Duodenal mucosa (tissue), 2 donors: Measurements from ENCODE around the gene QRFPR.

Experiments used
- H3K27ac ChIP-seq: one replicate; pipeline ENCODE4 v1.7.0; 2013; ENCODE audit warnings: low read depth, low read length
- H3K27me3 ChIP-seq, 2 donors: one replicate each; pipeline ENCODE4 v1.7.0; 2013; ENCODE audit warnings: low read length in 2 of 2, control low read depth in 1 of 2; ENCODE audit not compliant: insufficient read depth in 2 of 2, control insufficient read depth in 1 of 2
- H3K36me3 ChIP-seq, 2 donors: one replicate each; pipeline ENCODE4 v1.7.0; 2013; ENCODE audit warnings: low read length in 2 of 2, control low read depth in 1 of 2; ENCODE audit not compliant: insufficient read depth in 2 of 2, control insufficient read depth in 1 of 2
- H3K4me1 ChIP-seq, 2 donors: one replicate each; pipeline ENCODE4 v1.7.0; 2013; ENCODE audit warnings: low read length in 2 of 2, control low read depth in 1 of 2; ENCODE audit not compliant: insufficient read depth in 2 of 2, control insufficient read depth in 1 of 2
- H3K4me3 ChIP-seq, 2 donors: one replicate each; pipeline ENCODE4 v1.7.0; 2013; ENCODE audit warnings: low read length in 2 of 2, low read depth in 1 of 2
- H3K9ac ChIP-seq, 2 donors: one replicate each; pipeline ENCODE4 v1.7.0; 2013; ENCODE audit warnings: low read length in 2 of 2, low read depth in 1 of 2
- H3K9me3 ChIP-seq, 2 donors: one replicate each; pipeline ENCODE4 v1.7.0; 2013; ENCODE audit warnings: low read length in 2 of 2, control low read depth in 1 of 2; ENCODE audit not compliant: control insufficient read depth in 1 of 2

The QRFPR gene

DNA sequence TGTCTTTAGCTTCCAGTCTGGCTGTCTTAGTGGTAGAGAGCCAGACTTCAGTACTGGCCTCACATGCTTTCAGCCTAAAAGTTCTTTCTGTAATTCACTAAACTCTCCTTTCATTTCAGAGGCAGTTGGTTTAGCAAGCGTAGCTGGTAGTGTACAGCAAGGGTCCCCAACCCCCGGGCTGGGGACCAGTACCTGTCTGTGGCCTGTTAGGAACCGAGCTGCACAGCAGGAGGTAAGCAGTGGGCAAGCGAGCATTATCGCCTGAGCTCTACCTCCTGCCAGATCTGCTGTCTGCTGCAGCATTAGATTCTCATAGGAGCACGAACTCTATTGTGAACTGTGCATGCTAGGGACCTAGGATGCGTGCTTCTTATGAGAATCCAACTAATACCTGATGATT is 72.0 kb downstream of the QRFPR start:
- no peak overlapping the region for H3K4me3 ChIP-seq
- H3K9me3 ChIP-seq = no peaks in the 10 kb centered on the region
- no peak overlapping the region for H3K9ac ChIP-seq
- H3K27me3 ChIP-seq = no peaks in the 10 kb centered on the region
- peaks cover 0 to 3% of the 10 kb centered on the region in 2 donors for H3K4me1 ChIP-seq
- H3K36me3 ChIP-seq = no peaks in the 10 kb centered on the region
- no peak overlapping the region for H3K27ac ChIP-seq

GRCh38 chr4:121308328-121308663 is 72.5 kb downstream of the QRFPR start:
- Histone ChIP-seq H3K27ac (no peak overlapping the region), H3K27me3 (no peaks in the 10 kb centered on the region), H3K4me3 (no peak overlapping the region), H3K9me3 (no peaks in the 10 kb centered on the region), H3K9ac (no peak overlapping the region), H3K36me3 (no peaks in the 10 kb centered on the region), H3K4me1 (peaks cover 0 to 3% of the 10 kb centered on the region in 2 donors)

- peaks cover 0 to 3% of the 10 kb centered on the region in 2 donors for H3K4me1 ChIP-seq
- H3K4me3 ChIP-seq = no peak overlapping the region
- H3K36me3 ChIP-seq = no peaks in the 10 kb centered on the region
Measured at GRCh38 chr4:121307445-121308327, 73.1 kb downstream of the QRFPR start.

GRCh38 chr4:121306931-121307330 is 73.9 kb downstream of the QRFPR start:
- no peak overlapping the region for H3K27ac ChIP-seq
- no peaks in the 10 kb centered on the region for H3K36me3 ChIP-seq
- no peaks in the 10 kb centered on the region for H3K27me3 ChIP-seq
- no peaks in the 10 kb centered on the region for H3K9me3 ChIP-seq
- H3K9ac ChIP-seq = no peak overlapping the region
- no peak overlapping the region for H3K4me3 ChIP-seq
- H3K4me1 ChIP-seq = peaks cover 0 to 3% of the 10 kb centered on the region in 2 donors

More at GRCh38 chr4:121307445-121308327, 73.1 kb downstream of the QRFPR start:
- H3K27ac ChIP-seq = no peak overlapping the region
- H3K9ac ChIP-seq = peak overlapping the region in 1 of 2 donors; percentile 17
- no peaks in the 10 kb centered on the region for H3K27me3 ChIP-seq
- no peaks in the 10 kb centered on the region for H3K9me3 ChIP-seq

- Histone ChIP-seq H3K9me3 (no peaks in the 10 kb centered on the region), H3K9ac (no peak overlapping the region), H3K36me3 (no peaks in the 10 kb centered on the region), H3K27ac (no peak overlapping the region), H3K27me3 (no peaks in the 10 kb centered on the region), H3K4me3 (no peak overlapping the region), H3K4me1 (peaks cover 0 to 3% of the 10 kb centered on the region in 2 donors)
Measured at GRCh38 chr4:121304893-121305292, 75.9 kb downstream of the QRFPR start.

- Histone ChIP-seq H3K27me3 (no peaks in the 10 kb centered on the region), H3K27ac (no peak overlapping the region), H3K36me3 (no peaks in the 10 kb centered on the region), H3K4me3 (no peak overlapping the region), H3K9ac (no peak overlapping the region), H3K4me1 (no peaks in the 10 kb centered on the region), H3K9me3 (no peaks in the 10 kb centered on the region)
Measured at GRCh38 chr4:121299367-121299766, 81.5 kb downstream of the QRFPR start.

- Histone ChIP-seq H3K9me3 (no peaks in the 10 kb centered on the region), H3K27ac (no peak overlapping the region), H3K4me3 (no peak overlapping the region), H3K9ac (no peak overlapping the region), H3K4me1 (no peaks in the 10 kb centered on the region), H3K36me3 (no peaks in the 10 kb centered on the region), H3K27me3 (no peaks in the 10 kb centered on the region)
Measured at GRCh38 chr4:121283319-121283718, 97.5 kb downstream of the QRFPR start.

DNA sequence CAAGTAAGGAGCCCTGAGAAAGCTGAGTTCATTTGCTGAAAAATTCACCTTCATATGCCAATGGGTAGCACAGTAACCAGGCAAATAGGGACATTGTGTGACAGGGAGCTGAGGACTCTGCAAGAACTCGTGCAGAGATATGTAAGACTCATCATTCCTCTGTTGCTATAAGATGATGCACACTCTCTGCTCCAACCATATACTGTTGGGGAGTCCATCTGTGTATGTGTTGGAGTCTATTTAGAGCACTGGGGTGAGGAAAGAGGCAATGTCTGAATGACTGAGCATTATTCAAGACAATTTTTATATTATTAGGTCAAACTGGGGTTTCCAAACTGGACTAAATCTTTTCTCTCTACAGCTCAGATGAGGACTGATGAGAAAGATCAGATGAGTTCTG is 100.4 kb downstream of the QRFPR start:
- Histone ChIP-seq H3K36me3 (no peaks in the 10 kb centered on the region), H3K9ac (no peak overlapping the region), H3K27ac (no peak overlapping the region), H3K9me3 (no peaks in the 10 kb centered on the region), H3K27me3 (no peaks in the 10 kb centered on the region), H3K4me3 (no peak overlapping the region), H3K4me1 (no peaks in the 10 kb centered on the region)

- no peaks in the 10 kb centered on the region for H3K4me1 ChIP-seq
- no peaks in the 10 kb centered on the region for H3K27me3 ChIP-seq
- H3K9ac ChIP-seq = no peak overlapping the region
- no peak overlapping the region for H3K27ac ChIP-seq
- H3K36me3 ChIP-seq = no peaks in the 10 kb centered on the region
- H3K9me3 ChIP-seq = no peaks in the 10 kb centered on the region
- H3K4me3 ChIP-seq = no peak overlapping the region
Measured at GRCh38 chr4:121278811-121279368, 101.9 kb downstream of the QRFPR start.
